ENCODE results near the gene SSNA1.

- TF ChIP-seq POLR2AphosphoS5 (IDR thresholded peaks at IDR 0.05; ENCODE audit: borderline replicate concordance, low read depth, low read length) (no peak), EZH2 (IDR thresholded peaks at IDR 0.05) (no peak)
Observed at GRCh38 chr9:137228506-137228967, 40.1 kb downstream of the SSNA1 start.
